ENCODE data around the gene PTPN2.

- no peak for TF ChIP-seq POLR2A (IDR thresholded peaks at IDR 0.05; ENCODE audit: low read depth, low read length)
- TF ChIP-seq CTCF (conservative IDR thresholded peaks at IDR 0.05; ENCODE audit: low read depth, low read length), result no peak
- TF ChIP-seq, protein P1, sequence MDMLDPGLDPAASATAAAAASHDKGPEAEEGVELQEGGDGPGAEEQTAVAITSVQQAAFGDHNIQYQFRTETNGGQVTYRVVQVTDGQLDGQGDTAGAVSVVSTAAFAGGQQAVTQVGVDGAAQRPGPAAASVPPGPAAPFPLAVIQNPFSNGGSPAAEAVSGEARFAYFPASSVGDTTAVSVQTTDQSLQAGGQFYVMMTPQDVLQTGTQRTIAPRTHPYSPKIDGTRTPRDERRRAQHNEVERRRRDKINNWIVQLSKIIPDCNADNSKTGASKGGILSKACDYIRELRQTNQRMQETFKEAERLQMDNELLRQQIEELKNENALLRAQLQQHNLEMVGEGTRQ (IDR thresholded peaks at IDR 0.05; ENCODE audit: low read depth, low read length), result no peak
- TF ChIP-seq, protein P2, sequence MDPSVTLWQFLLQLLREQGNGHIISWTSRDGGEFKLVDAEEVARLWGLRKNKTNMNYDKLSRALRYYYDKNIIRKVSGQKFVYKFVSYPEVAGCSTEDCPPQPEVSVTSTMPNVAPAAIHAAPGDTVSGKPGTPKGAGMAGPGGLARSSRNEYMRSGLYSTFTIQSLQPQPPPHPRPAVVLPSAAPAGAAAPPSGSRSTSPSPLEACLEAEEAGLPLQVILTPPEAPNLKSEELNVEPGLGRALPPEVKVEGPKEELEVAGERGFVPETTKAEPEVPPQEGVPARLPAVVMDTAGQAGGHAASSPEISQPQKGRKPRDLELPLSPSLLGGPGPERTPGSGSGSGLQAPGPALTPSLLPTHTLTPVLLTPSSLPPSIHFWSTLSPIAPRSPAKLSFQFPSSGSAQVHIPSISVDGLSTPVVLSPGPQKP (IDR thresholded peaks at IDR 0.05; ENCODE audit: borderline replicate concordance, low read depth, low read length), result no peak
- TF ChIP-seq SMC3 (IDR thresholded peaks at IDR 0.05; ENCODE audit: low read depth, low read length), result no peak
- TF ChIP-seq RAD21 (IDR thresholded peaks at IDR 0.05; ENCODE audit: low read length), result no peak
- TF ChIP-seq MXI1 (IDR thresholded peaks at IDR 0.05; ENCODE audit: borderline replicate concordance, low read depth, low read length), result no peak
- TF ChIP-seq BHLHE40 (IDR thresholded peaks at IDR 0.05; ENCODE audit: low read depth, low read length), result no peak
- no peak for TF ChIP-seq RCOR1 (IDR thresholded peaks at IDR 0.05; ENCODE audit: insufficient replicate concordance, low read length)
- no peak for TF ChIP-seq CEBPB (IDR thresholded peaks at IDR 0.05; ENCODE audit: low read depth, low read length)
Measured at GRCh38 chr18:12816451-12816850, 67.6 kb downstream of the PTPN2 start.
